ENCODE data around the gene AKR1E2. TPM values are rescaled to one million over a fixed set of nuclear protein-coding genes. Genes with fewer than 3 reads are reported as not detected.
A peak's percentile ranks its signal among the peaks of the same experiment; 100 is the strongest.

The AKR1E2 gene
- total and polyA plus RNA-seq, 9 of the 15 experiments (the other 6 are each of a cell fraction or from before 2014, with no cell fraction given), result 4.2 to 16.6 (median 9.8) TPM

DNA sequence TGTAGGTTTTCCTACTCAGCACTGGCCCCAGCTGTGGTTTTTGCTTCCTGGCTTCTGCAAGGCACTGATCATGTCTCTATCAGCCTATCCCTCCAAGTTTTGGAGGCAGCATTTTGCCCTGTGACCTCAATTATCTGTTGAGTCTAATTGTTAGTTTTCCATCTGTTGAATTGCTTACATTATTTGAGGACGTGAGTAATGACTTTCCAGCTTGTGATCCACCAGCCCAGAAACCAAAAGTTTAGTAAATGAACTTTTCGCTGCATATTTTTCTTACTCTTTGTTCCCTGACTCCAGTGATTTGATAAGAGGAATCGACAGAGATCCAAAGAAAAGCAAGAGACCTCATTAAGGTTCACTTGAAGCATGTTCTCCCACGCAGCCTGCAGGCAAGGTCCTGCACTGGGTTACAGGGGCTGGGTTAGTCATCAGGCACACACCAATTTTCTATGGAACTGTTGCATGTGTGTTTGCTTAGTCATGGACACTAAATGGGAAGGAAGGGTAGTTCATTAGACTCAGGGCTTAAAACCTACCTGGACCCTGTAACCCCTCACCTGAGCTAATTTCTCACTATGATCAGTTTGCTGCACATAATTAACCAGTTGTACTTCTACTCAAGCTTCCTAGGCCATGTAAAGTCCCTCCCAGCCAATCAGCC lies 57.2 kb downstream of the AKR1E2 start (continued):
- TF ChIP-seq CTCFL (IDR thresholded peaks at IDR 0.05; ENCODE audit: borderline replicate concordance, insufficient read depth, low read depth, low read length, poor library complexity, severe bottlenecking) (no peak), KLF16 (IDR thresholded peaks at IDR 0.05) (peak; percentile 46), ZNF253 (CRISPR knock-in tag; conservative IDR thresholded peaks at IDR 0.05) (no peak), SMAD3 (CRISPR knock-in tag; conservative IDR thresholded peaks at IDR 0.05) (no peak), FOXJ3 (CRISPR knock-in tag; IDR thresholded peaks at IDR 0.05) (no peak), NFE2L1 (tag; IDR thresholded peaks at IDR 0.05; ENCODE audit: borderline replicate concordance, low read depth) (peak; percentile 26; the same call in 1 of the 2 replicates), ZNF239 (CRISPR knock-in tag; IDR thresholded peaks at IDR 0.05) (peak; percentile 47; the same call in 1 of the 2 replicates), MECOM (CRISPR knock-in tag; IDR thresholded peaks at IDR 0.05) (peak; percentile 42; the same call in 1 of the 2 replicates), KDM5B (IDR thresholded peaks at IDR 0.05; ENCODE audit: insufficient replicate concordance, low read depth, low read length) (no peak), NUFIP1 (IDR thresholded peaks at IDR 0.05; ENCODE audit: partially characterized antibody) (peak; percentile 51), CBFA2T3 (IDR thresholded peaks at IDR 0.05) (peak; percentile 73), TAL1 (IDR thresholded peaks at IDR 0.05) (peak; percentile 41), CBX3 (IDR thresholded peaks at IDR 0.05; ENCODE audit: borderline replicate concordance in 1 of 2, low read length in 2 of 2) (peak in 1 of 2 experiments; percentile 65; a peak in 2 of 3 replicates), MYC (IDR thresholded peaks at IDR 0.05; ENCODE audit: low read depth, low read length) (peak; percentile 10; the same call in 1 of the 2 replicates), MYC (CRISPR knock-in tag; IDR thresholded peaks at IDR 0.05; ENCODE audit: borderline replicate concordance, low read depth) (no peak), PCBP1 (IDR thresholded peaks at IDR 0.05; ENCODE audit: low read depth, low read length, poor library complexity, severe bottlenecking) (no peak), HMBOX1 (IDR thresholded peaks at IDR 0.05) (peak; percentile 99), DACH1 (IDR thresholded peaks at IDR 0.05; ENCODE audit: partially characterized antibody) (peak; percentile 57), PCBP2 (IDR thresholded peaks at IDR 0.05; ENCODE audit: low read depth, low read length, poor library complexity, severe bottlenecking) (no peak), BHLHE40 (IDR thresholded peaks at IDR 0.05; ENCODE audit: low read length) (peak; percentile 41; the same call in 1 of the 2 replicates), JUN (IDR thresholded peaks at IDR 0.05; ENCODE audit: borderline replicate concordance, low read depth, low read length) (peak; percentile 85), JUN (CRISPR knock-in tag; IDR thresholded peaks at IDR 0.05; ENCODE audit: borderline replicate concordance) (no peak), ARID2 (IDR thresholded peaks at IDR 0.05) (no peak)
- TF ChIP-seq, protein P1, sequence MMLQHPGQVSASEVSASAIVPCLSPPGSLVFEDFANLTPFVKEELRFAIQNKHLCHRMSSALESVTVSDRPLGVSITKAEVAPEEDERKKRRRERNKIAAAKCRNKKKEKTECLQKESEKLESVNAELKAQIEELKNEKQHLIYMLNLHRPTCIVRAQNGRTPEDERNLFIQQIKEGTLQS (IDR thresholded peaks at IDR 0.05), result peak; percentile 89
- TF ChIP-seq, protein P1 (CRISPR knock-in tag; conservative IDR thresholded peaks at IDR 0.05), result peak; percentile 32; the same call in 1 of the 2 replicates
